DMS53 treated with DMSO at 0.1 percent for 48 hours (cell line): ENCODE measurements around the gene CENPA.
"Not testable (repeated sequence)": the region's sequence is repeated elsewhere in the genome, so short reads cannot be mapped to it uniquely, and the experiment has no call there.

ENCODE experiments used
- DNase-seq: peaks from one replicate; lab custom pipeline; 2025; ENCODE audit not compliant: unreplicated experiment; lab: John Stamatoyannopoulos, UW

CENPA gene

DNA sequence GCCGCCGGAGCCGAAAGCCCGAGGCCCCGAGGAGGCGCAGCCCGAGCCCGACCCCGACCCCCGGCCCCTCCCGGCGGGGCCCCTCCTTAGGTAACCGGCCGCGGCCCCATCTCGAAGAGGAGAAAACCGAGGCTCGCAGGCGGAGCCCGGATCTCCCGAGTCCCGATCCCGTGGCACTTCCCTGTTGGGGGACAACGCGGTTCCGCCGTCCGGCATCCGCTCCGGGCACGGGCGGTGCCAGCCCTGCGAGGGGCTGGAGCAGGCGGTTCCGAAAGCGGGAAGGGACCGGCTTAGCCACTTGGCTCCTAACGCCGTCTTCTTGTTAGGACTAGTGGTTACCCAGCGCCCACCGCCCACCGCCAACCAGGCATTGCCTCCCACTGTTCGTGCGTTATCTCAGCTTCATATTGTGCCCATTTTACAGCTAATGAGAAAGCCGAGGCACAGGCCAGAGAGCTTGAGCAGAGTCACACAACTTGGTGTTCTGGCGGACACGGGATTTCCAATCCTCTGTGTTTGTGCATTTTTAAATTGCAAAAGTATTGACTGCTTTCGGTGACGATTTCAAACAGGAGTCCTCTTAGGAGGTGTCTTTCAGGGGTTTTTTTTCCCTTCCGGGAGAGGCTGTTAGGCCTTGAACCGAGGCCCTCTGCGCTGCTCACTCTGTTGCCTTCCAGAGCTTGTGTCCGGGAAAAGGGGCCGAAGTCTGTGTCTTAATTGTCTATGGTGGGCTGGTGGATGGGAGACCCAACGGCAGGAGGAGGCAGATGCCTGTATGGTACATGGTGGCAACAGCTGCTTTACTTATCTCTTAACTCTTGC lies 562 bp downstream of the CENPA start:
- DNase-seq: no peak

DNA sequence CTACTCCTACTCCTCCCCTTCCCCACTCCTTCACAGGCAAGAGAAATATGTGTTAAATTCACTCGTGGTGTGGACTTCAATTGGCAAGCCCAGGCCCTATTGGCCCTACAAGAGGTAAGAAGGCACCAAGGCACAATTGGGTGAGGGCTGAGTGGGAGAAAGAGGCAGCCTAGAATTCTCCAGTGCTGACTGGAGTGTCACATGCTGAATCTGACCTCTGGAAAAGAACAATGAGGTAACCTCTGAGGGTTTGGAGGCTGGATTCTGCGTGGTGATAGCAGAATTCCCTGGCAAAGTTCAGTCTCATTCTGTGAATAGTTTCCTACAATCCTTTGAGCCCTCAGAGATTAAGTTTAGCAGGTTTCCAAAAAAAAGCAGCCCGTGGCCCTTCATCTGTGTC lies 6.9 kb downstream of the CENPA start:
- DNase-seq: no peak

DNA sequence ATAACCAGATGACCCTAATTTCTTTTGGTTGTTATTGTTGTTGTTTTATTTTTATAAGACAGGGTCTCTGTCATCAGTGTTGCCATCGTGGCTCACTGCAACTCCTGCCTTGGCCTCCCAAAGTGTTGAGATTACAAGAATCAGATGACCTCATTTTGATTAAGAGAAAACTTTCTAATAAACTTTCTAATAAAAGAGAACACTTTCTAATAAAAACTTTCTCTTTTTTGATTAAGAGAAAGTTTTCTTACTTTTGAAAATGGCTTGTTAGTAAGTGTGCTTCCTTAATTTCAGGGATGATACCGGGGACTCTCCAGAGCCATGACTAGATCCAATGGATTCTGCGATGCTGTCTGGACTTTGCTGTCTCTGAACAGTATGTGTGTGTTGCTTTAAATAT lies 7.7 kb downstream of the CENPA start:
- no peak for DNase-seq

DNA sequence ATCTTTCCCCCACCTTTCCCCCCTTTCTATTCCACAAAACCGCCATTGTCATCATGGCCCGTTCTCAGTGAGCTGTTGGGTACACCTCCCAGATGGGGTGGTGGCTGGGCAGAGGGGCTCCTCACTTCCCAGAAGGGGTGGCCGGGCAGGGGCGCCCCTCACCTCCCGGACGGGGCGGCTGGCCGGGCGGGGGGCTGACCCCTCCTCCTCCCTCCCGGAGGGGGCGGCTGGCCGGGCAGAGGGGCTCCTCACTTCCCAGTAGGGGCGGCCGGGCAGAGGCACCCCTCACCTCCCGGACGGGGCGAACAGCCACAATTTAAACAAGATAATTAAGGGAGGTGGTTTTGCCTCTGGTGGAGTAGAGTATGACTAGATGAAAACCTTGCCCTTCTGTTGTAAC lies 9.3 kb downstream of the CENPA start:
- not testable (repeated sequence) for DNase-seq

DNA sequence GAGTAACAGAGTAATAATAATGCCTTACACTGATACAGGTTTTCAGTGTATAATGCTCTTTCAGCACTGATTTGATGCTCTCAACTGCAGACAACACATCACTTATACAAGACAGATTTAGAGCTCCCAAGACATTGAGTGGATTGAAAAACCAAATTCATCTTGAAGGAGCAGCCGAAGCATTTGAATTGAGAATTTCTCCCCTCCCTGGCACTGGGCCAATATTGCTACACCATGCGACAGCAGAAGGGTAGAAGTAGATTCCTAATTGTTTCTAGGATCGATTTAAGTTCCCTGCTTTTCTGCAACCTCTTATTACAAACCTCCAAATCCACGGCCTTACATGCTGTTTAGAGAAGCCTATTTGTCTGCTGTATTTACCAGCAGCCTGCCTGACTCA lies 15.5 kb downstream of the CENPA start:
- no peak for DNase-seq

DNA sequence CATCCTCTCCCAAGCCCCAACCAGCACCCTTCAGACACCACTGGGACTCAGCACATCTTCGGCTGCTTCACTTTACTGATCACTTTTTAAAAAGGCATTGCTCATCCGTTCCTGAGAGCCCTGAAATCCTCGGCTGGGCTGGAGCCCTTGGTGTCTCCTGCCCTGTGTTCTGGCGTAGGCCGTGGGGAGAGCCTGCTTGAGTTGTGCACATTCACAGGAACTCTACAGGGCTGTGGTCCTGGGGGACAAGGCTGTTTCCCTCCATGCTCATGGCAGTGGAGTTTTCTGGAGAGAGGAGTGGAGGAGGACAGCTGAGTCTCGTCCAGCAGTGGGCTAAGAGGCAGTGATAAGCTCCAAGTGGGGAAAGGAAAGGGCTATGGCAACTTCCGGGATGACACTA lies 15.9 kb downstream of the CENPA start:
- DNase-seq: no peak

DNA sequence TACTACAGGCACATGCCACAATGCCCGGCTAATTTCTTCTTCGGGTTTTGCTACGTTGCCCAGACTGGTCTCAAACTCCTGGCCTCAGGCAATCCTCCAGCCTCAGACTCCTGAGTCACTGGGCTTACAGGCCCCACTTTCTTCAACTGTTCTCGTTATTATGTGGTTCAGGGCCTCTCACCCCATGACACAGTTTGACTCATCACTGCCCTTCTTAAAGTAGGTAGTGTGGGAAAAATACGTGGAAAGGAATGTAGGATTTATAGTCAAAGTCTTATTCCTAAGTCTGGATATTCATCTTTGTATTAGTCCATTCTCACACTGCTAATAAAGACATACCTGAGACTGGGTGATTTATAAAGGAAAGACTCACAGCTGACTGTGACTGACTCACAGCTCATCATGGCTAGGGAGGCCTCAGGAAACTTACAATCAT lies 19.4 kb downstream of the CENPA start:
- no peak for DNase-seq

DNA sequence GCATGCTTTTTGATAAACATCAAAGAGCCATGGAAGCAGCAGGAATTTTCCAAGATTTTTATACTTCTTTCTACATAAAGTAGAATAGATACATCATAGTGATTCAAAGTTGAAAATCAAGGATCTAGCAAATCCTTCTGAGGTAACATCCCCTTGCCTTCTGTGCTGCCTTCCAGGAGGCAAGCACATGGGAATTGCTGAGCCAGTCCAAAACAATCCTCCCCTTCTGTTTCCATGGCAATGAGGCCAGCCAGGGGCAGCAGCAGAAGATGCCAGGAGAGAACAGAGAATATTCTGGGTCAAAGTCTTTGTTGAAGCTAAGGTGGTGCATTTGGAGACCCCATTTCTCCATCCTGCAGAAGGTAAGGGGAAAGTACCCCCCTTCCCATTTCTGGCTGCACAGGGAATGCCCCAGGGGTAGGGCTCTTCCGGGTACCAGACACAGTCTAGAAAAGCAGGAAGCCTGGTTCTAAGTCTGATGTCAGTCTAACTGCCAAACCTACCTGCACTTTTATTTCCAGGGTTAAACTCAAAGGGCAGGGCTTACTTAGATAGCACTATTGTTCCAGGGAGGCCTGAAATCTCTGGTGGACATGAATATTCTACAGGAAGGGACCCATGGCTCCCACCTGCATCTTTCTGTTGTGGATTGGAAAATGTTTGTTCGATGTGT lies 22.1 kb downstream of the CENPA start:
- DNase-seq: no peak

DNA sequence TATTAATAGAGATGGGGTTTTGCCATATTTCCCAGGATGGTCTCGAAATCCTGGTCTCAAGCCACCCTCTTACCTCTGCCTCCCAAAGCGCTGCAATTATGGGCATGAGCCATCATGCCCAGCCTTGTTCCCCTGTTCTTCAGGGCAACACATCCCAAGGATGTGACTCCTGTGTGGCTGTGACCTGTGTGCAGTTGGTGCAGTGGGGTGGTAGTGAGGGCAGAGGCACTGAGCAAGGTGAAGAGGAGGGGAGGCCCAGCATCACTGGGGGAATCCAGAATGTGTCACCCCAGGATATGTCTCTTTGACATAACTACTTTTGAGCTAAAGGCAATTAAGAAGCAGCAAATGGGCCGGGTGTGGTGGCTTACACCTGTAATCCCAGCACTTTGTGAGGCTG lies 23.4 kb downstream of the CENPA start:
- no peak for DNase-seq

DNA sequence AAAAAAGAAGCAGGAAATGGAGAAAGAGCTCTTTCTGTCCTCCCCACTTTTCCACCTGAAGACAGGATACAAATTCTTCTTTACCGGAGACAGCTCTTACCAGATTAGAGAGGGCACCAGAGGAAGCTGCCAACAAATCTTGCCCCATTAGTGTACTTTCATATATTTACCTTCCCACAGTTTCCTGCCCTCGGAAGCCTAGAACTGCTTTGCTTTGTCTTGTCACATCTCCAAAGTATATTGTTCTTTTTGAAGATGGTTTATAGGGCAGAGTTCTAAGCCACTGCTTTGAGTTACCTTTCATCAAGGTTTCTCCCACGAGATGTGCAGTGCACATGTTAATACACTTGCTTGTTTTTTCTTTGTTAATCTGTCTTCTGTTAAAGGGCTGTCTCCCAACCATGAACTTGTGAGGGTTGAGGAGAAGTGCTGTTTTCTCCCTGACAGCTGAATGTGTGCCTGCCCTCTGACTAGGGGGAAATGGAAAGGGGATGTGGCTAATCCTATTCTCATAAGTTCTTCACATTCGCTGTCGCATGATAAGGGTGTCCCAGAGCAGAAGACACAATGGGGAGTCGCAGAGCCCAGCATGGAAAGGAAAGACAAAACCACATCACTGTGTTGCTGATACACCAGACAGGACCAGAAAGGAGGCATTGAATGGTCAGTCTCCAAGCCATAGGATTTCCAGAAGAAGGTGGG lies 24.2 kb downstream of the CENPA start:
- DNase-seq: no peak

DNA sequence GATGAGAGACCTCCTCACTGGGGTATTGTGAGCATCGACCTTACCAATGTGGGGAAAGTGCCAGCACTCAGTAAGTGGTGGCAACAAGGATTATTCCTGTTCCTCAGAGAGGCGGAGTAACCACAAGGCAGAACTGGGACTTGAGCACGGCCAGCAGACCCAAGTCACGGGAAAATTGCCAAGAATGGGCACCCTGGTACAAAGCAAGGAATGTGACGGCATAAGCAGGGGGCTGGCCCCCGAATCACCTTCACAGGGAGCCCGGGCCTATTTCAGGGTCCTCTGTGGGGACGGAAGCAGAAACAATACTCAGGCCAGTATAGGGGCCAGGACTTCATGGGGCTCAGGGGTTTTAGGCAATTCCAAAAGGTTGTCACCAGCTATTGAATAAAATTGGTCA lies 25.4 kb downstream of the CENPA start:
- no peak for DNase-seq

DNA sequence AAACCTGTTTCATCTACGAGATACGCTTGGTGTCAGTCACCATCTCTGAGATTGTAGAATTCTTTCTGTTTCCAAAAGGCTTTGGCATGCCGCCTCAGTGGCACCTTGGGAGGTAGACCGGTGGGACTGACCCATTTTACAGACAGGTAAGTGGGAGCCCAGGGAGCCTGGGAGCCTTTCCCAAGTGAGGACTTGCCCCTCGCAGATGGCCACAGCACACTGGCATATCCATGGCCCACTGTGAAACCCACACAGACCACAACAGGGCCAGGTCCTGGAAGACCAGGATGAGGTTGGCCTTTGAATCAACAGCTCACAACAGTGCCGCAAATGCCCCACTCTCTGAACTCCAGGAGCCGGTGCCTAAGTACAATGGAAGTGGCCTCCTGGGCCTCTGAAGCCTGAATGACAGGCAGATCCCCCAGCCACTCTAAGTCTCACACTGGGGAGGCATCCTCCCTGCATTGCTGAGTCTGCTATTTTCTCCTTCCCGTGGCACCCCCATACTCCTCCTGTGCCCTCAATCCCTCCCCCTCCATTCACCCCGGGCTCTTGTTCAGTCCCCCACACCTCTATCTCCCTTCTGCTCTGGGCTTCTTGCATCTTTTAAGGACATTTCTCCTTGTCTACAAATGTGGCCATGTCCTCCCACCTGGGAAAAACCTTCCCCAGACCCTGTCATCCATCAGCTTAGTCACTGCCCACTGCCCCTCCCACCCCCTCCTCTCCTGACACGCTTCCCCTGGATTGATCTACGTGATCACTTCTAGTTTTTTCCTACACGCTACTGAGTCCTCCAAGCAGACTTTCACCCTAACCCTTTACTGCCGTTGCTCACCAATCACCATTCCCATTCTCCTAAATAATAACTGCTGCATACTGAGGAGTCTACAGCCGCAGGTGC lies 26.2 kb downstream of the CENPA start:
- no peak for DNase-seq

DNA sequence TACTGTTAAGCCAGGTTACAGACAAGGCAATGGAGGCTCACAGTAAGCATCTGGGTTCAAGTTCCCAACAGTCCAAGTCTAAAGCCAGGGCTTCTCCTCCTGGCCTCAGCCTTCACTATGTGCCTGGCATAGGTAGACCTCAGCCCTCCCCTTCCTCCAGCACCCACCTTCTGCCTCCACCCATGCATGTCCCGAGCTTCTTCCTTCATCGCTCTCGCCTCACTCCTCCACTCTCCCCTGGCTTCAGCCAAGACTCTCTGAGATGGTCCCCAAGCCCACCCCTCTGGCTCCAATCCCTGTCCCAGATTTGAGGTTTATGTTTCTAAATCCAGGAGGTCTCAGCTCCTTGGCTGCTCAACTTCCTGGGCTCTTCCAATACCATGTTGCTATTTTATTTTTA lies 26.9 kb downstream of the CENPA start:
- DNase-seq: no peak

DNA sequence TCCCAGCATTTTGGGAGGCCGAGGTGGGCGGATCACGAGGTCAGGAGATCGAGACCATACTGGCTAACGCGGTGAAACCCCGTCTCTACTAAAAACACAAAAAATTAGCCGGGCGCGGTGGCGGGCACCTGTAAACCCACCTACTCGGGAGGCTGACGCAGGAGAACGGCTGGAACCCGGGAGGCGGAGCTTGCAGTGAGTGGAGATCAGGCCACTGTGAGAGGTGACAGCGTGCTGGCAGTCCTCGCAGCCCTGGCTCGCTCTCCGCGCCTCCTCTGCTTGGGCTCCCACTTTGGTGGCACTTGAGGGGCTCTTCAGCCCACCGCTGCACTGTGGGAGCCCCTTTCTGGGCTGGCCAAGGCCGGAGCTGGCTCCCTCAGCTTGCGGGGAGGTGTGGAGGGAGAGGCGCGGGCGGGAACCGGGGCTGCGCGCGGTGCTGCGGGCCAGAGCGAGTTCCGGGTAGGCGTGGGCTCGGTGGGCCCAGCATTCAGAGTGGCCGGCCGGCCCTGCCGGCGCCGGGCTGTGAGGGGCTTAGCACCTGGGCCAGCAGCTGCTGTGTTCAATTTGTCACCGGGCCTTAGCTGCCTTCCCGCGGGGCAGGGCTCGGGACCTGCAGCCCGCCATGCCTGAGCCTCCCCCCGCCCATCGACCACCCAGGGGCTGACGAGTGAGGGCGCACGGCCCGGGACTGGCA lies 28.4 kb downstream of the CENPA start:
- not testable (repeated sequence) for DNase-seq

DNA sequence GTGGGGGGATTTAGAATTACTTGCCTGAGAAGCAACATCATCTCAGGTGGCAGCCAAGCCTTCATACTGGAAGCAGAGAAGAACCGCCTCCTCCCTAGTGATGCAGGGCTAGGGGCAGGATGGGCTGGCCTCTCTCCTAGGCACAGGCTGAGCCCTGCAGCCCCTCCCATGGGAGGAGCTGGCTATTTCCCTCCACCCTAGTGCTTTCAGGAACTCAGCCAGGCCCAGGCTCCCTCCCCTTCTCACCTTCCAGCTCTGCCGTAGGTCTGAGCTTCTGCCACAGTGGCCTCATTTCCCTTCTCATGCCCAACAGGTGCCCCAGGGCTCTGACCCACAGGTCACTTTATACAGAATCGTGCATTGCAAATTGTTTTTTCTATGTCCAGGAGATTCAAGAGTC lies 31.0 kb downstream of the CENPA start:
- no peak for DNase-seq

DNA sequence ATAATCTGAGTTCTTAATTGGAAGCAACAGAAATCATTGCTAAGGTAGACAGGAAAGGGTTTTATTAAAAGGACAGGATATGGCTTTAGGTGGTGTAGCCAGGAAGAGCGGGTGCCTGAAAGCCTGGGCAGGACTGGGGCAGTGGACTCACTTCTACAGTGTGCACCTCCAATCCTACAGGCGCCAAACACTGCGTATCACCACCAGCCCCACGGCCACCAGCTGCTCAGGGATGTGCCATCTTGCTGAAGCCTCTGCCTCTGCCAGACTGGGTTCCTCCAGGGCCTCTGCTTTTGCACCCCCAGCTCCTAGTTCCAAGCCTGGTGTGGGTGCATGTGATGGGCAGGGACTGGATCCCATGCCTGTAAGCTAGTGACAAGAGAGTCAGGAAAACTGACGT lies 32.4 kb downstream of the CENPA start:
- no peak for DNase-seq

DNA sequence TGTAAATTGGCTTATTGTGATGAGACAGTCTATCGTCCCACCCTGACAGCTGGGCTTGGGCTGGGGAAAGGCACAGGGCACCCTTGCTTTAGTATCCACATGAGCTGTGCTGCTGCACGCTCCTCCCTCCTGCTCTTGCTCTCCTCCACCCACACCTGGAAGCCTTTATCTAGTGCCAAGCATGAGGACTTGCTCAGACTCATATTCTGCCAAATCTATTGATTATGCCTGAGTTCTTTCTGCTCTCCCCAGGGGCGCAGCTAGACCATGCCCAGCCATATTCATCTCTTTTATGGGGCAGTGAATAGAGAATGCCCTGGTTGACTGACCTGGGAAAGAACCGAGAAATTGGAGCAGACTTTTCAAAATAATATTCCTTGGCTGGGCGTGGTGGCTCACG lies 33.1 kb downstream of the CENPA start:
- no peak for DNase-seq

DNA sequence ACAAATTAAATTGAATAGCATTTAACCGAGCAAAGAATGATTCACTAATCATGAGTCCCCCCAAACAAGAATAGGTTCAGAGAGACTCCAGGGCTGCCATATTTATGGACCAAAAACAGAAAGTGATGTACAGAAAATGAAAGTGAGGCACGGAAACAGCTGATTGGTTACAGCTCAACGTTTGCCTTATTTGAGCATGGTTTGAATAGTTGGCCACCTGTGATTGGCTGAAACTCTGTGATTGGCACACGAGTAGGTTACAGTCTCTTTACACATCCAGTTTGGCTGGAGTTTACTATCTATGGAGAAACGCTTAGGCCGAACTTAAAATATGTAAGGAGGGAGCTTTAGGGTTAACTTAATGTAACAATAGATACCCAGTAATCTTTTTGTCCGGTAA lies 35.1 kb downstream of the CENPA start:
- no peak for DNase-seq

DNA sequence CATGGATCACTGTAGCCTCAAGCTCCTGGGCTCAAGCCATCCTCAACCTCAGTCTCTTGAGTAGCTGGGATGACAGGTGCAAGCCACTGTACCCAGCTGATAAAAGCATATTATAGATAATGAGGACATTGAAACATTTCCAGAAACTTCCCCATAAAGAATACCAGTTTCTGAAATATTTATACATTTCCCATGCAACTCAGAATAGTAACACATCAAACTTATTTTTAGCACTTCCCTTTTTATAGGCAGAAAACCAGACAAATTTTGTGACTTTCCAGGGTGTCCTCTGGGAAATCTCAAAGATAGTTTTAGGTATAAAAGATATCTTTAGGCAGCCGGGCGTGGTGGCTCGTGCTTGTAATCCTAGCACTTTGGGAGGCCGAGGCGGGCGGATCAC lies 37.0 kb downstream of the CENPA start:
- DNase-seq: no peak

DNA sequence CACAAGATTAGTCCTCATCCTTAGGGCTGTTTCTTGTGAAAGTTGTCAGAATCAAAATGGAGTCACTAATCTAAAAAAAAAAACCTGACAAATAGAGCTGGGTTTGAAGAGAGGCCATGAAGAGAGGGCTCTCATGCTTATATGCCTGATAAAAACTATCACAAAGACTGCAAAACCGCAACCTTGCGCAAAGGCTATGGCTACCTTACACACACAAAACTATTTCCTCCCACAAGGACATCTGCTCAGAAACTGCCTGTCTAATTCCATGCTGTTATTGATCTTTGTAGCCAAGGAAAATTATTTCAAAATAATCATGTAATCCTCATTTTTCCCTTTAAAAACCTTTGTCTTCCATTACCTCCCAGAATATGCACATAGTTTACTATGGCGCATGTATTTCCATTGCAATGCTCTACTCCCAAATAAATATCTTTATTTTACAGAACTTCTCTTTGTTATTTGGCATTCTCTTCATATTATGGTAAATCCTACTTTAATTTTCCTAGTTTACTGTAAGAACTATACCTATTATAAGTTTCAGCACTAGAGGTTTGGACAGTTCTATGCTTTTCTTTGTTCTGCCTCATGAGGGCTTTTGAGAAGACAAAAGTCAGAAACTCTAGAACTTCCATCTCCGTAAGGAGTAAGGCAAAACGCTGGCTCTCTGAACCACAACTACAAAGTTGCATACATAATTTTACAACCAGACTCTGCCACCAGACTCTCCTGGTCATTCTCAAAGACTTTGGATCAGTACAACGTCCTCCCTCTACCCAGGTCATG lies 52.5 kb downstream of the CENPA start:
- no peak for DNase-seq
